Epithelial cell of proximal tubule (primary cell): Measurements from ENCODE around the gene DIS3L2. TPM values are rescaled to one million over a fixed set of nuclear protein-coding genes. Genes with fewer than 3 reads are reported as not detected.
"Not testable (repeated sequence)": the region's sequence is repeated elsewhere in the genome, so short reads cannot be mapped to it uniquely, and the experiment has no call there.

Source experiments
- DNase-seq: peaks from one replicate; pipeline ENCODE4 v3.0.0-alpha.2; 2011; ENCODE audit warnings: low read depth
- H3K4me3 ChIP-seq: 2 replicates; pipeline ENCODE4 v1.5.1; 2011; ENCODE audit warnings: low read depth, mild to moderate bottlenecking, low read length
- CTCF ChIP-seq: conservative IDR thresholded peaks from 2 replicates; pipeline ENCODE4 v1.5.1; 2012; ENCODE audit warnings: low read depth, mild to moderate bottlenecking, low read length
- total RNA-seq: library from RNA; depleted of rRNA; stranded (reverse); fragments of >200 nt; gene quantifications from 2 replicates; pipeline ENCODE4 v1.2.3, GENCODE V29; 2015

Gene DIS3L2
- total RNA-seq, 1 donor from 2014 or later = 31.6 TPM

GRCh38 chr2:232367591-232368233 lies 406.2 kb downstream of the DIS3L2 start:
- TF ChIP-seq CTCF = peak; percentile 13
- H3K4me3 ChIP-seq = no peak overlapping the region
- no peak for DNase-seq

- no peak overlapping the region for H3K4me3 ChIP-seq
- no peak for TF ChIP-seq CTCF
- no peak for DNase-seq
These were observed 406.8 kb downstream of the DIS3L2 start for GRCh38 chr2:232368311-232368731.

GRCh38 chr2:232369126-232369951 lies 407.8 kb downstream of the DIS3L2 start:
- no peak for DNase-seq
- H3K4me3 ChIP-seq = no peak overlapping the region
- TF ChIP-seq CTCF = no peak

- not testable (repeated sequence) for H3K4me3 ChIP-seq, DNase-seq
These were observed 408.5 kb downstream of the DIS3L2 start for GRCh38 chr2:232370007-232370406.

GRCh38 chr2:232372231-232373208 lies 411.0 kb downstream of the DIS3L2 start:
- no peak for TF ChIP-seq CTCF
- H3K4me3 ChIP-seq = no peak overlapping the region
- no peak for DNase-seq

GRCh38 chr2:232374356-232374755 lies 412.8 kb downstream of the DIS3L2 start:
- no peak for TF ChIP-seq CTCF
- H3K4me3 ChIP-seq = no peak overlapping the region
- DNase-seq = no peak

GRCh38 chr2:232375164-232375563 lies 413.7 kb downstream of the DIS3L2 start:
- no peak for DNase-seq
- no peak overlapping the region for H3K4me3 ChIP-seq
- TF ChIP-seq CTCF = no peak
